Stimulated activated CD4-positive, alpha-beta T cell treated with anti-CD3 and anti-CD28 coated beads, Interleukin-1b, Interleukin-23, amount 100 ng/mL, for 24 hours (primary cell): Measurements from ENCODE around the gene CTAGE1.
"Not testable (repeated sequence)": the region's sequence is repeated elsewhere in the genome, so short reads cannot be mapped to it uniquely, and the experiment has no call there.

Source experiments
- DNase-seq, 4 experiments: peaks; one replicate each; pipeline ENCODE4 v3.0.0-alpha.2; 2020; ENCODE audit warnings: low read depth in 4 of 4, low spot score in 1 of 4

The CTAGE1 gene

GRCh38 chr18:22417496-22418188, at the start of gene CTAGE1:
Gene CTAGE1 (minus strand): TSS chr18:22417915. CDS start chr18:22417811, 104 bp downstream.
- no peak for DNase-seq

- no peak for DNase-seq
These were observed 49.1 kb upstream of the CTAGE1 start for GRCh38 chr18:22466608-22467395.

- DNase-seq: no peak
These were observed 48.2 kb upstream of the CTAGE1 start for GRCh38 chr18:22465859-22466457.

DNA sequence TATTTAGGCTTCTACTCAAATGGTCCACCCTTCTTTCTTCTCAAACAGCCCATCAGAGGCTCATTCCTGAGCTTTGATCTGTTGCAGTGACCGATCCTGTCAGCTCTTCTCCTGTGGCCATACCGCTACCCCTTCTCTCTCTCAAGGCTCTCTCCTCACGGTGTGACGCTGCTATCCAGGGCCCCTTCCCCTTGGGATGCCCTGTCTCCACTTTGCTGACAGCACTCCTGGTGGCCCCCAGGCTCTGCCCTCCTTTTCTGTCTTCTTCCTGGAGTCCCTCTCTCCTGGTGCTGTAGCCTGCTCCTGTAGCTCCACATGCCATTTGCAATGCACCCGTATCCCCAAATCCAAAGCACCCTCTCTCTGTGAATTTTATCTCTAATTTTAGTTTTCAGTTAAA, 45.4 kb upstream of the CTAGE1 start:
- no peak for DNase-seq

DNA sequence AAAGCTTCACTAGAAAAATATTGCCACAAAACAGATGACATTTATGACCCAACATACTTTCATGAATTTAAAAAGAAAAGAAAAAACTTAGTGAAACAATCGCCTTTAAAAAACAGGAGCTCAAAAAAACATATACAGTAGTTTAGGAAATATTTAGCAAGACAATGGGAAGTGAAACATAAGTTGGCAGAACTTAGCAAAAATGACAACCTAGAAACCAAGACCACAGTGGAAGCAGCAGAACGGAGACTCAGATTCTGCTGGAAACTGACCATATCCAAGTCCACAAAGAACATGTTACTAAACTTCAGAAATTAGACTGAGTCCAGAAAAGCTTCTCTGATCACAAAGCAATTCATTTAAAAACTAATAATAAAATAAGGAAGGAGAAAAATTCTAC, 41.8 kb upstream of the CTAGE1 start:
- no peak for DNase-seq

GRCh38 chr18:22457524-22457923, 39.8 kb upstream of the CTAGE1 start:
- no peak for DNase-seq

DNA sequence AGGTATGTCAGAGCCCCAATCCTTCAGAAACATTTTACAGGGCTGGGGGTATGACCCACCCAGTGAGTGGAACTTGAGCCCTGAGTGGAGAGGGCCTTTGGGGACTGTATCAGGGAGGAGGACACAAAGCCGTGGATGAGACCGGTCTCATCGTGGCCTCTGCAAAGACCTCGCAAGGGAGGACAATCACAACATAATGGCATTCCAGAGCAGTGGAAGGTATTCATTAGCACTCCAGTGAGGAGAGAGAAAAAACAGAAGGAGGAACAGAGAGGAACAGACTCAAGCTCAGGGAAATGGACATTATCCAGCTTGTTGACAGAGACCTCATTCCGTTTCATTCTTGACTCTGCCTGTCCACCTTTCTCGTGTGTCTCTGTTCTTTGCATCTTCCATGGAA, 38.8 kb upstream of the CTAGE1 start:
- DNase-seq: no peak

GRCh38 chr18:22456116-22456480, 38.4 kb upstream of the CTAGE1 start:
- DNase-seq: no peak

DNA sequence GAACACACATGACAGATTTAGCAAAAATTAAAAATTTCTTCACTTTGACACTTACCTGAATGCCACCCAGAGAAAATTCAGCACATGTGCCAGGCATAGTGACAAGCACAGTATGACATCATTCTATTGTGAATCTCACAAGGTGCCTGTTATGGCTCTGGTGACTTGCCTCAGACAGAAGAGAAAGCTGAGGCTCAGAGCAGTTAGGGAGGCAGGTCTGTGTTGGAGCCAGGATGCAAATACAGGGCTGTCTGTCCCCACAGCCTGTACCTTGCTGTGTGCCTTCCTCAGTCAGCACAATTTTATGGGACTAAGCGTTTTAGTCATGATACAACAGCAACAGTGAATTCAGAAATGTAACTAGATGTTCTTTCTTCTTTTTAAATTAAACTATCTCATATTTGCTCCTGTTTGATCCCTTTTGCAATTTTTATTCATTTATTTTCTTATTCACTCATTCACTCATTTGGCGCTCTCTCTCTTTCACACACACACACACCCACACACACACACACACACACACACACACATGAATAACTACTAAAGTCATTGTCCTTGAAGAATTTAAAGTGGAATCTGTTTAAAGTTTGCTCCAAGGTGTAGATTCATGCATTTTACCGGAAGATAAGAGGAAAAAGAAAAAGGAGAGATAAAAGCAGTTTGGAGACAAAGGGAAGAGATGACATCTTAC, 37.9 kb upstream of the CTAGE1 start:
- DNase-seq: no peak

DNA sequence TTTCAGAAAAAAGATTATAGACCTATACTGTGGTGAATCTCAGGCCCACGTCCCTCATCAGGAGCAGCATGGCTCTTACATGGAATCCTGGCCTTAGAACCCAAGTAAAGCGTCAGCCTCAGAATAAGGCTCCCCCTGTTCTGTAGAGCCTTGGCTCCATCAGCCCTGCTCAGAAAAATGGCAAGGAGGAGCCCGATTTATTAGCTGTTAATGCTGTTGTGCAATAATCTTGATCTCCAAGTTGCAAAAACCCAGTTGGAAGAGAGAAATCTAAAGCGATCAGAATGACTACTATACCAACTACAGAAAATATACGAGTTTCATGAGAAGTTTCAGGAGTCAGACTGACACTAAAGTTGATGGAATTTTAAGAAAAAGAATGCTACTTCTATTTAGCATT, 35.6 kb upstream of the CTAGE1 start:
- no peak for DNase-seq

DNA sequence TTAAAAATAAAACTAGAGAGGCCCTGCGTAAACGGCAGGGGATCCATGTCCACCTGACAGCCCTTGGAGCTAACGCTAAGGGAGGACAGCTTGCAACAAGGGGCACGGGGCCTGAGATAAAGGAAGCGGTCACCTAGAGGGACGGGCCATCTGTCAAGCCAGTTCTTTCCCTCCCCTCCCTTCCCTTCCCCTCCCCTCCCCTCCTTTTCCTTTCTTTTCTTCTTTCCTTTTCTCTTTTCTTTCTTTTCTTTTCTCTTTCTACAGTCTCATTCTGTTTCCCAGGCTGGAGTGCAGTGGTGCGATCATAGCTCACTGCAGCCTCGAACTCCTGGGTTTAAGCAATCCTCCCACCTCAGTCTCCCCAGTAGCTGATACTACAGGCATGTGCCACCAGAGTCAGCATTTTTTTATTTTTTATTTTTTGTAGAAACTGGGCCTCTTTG, 34.5 kb upstream of the CTAGE1 start:
- DNase-seq: no peak

- no peak for DNase-seq
These were observed 34.1 kb upstream of the CTAGE1 start for GRCh38 chr18:22451796-22452195.

GRCh38 chr18:22450766-22451165, 33.1 kb upstream of the CTAGE1 start:
- DNase-seq: not testable (repeated sequence)

- not testable (repeated sequence) for DNase-seq
These were observed 32.6 kb upstream of the CTAGE1 start for GRCh38 chr18:22450318-22450717.

GRCh38 chr18:22449753-22450152, 32.0 kb upstream of the CTAGE1 start:
- DNase-seq: not testable (repeated sequence)

- no peak for DNase-seq
These were observed 30.5 kb upstream of the CTAGE1 start for GRCh38 chr18:22448238-22448637.

DNA sequence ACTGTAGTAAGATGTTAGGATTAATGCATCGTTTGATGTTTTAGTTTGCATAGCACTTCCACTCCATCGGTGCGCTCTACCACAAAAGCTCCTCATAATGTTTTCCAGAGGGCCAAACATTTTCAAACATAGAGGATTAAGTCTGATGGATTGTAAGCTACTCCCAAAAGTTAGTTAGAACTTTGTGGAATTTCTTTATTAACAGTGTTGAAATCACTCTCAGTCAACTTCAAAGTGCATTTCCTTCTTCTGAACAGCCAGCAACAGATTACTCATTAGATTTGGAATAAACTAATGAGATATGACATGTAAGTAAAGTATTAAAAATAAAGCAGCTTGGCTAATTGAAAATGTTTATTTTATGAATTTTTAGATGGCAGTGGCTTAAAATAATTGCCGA, 30.1 kb upstream of the CTAGE1 start:
- no peak for DNase-seq

DNA sequence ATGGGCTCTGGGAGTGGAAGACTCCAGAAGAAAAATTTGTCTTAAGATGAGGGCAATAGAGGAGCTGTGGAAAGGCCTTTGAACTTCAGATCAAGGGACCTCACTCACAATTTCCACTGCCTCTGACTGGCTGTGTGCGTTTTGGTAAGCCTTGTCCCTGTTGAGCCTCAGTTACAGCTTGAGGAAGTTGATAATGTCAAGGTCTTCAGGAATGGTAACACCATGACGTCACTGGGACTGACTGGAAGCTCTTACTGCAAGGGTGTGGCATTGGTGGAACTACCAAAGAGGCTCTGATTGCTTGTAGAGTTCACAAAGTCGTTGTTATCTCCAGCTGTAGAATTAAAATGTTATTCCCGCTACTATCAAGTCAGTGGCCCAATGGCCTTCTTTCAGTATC, 29.2 kb upstream of the CTAGE1 start:
- no peak for DNase-seq

DNA sequence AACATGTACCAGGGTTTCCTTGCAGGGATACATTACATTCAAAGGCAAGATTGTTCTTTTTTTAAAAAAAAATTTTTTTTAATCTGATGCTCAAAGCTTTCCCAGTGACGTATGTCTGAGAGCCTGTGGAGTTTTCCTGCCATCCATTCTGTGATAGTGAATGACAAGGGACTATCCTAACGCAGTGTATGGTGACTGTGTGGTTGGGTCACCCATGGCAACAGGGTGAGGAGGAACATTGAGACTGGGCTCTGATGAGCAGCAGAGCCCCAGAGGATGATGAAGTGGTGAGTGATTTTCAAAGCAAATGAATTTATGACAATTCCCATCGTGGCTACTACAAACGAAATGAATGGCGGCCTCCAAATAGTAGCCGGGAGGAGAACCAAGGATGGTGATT, 28.6 kb upstream of the CTAGE1 start:
- no peak for DNase-seq

DNA sequence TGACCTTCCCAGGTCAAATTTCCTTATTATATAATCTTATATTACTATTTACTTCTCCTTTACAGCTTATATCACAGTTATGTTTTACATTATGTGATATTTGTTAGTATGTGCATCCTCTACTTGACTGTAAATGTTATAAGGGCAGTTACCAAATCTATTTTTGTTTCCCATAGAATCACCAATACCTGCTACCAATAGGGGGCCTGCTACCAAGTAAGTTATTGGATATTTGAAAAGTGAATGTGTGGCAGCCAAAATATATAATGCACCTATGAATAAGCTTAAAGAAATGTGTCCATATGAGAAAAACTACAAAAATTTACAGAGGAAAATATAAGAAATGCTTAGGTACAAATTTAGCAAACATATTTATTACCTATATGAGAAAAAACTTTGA, 23.9 kb upstream of the CTAGE1 start:
- no peak for DNase-seq

- DNase-seq: no peak
These were observed 21.7 kb upstream of the CTAGE1 start for GRCh38 chr18:22439447-22439846.

DNA sequence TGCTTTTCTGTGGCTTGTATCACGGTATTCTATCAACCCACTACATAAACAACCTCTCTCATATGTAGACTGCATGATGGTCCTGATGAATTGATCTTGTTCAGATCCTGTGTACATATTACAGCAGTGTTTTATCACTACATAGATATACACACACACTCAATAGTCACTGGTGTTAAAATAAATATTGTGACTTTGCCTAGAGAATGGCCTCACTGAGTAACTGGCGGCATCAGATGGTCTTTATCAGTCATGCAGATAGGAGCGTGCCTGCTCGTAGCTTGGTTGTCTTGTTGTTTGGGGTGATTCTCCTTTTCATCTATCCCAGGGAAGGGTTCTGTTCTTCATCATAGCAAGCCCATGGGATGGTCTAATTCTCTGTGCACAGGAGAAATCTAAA, 18.4 kb upstream of the CTAGE1 start:
- DNase-seq: no peak
